ENCODE measurements around the gene RPAP2.
"Not testable (repeated sequence)": the region's sequence is repeated elsewhere in the genome, so short reads cannot be mapped to it uniquely, and the experiment has no call there.

RPAP2 gene

GRCh38 chr1:92298573-92299476 is at the start of gene RPAP2, which contains the start of gene GLMN:
TSS of gene RPAP2 (plus strand) at chr1:92299059. CDS start at chr1:92299074, 15 bp downstream.
TSS of gene GLMN (minus strand) at chr1:92298987. CDS start at chr1:92297999, 988 bp downstream.
- Mint-ChIP-seq H3K9me3 (no peaks in the 10 kb centered on the region), H3K4me3 (peak within 1 kb of the TSS; percentile 97), H3K27ac (ENCODE audit: low read depth) (peak within 1 kb of the TSS; percentile 96), H3K4me1 (peaks cover 44% of the 10 kb centered on the region), H3K27me3 (no peaks in the 10 kb centered on the region), H3K36me3 (ENCODE audit: insufficient read depth) (peaks cover 14% of the 10 kb centered on the region)
- ATAC-seq (replicated peaks; ENCODE audit: extremely low read depth, poor library complexity, severe bottlenecking) (peak; percentile 95), DNase-seq (ENCODE audit: low spot score in 2 of 2) (peak; percentile 49 to 56)

- H3K36me3 Mint-ChIP-seq (ENCODE audit: insufficient read depth), result peaks cover 42% of the 10 kb centered on the region
- not testable (repeated sequence) for DNase-seq (ENCODE audit: low spot score in 2 of 2); H3K27me3 Mint-ChIP-seq; H3K4me1 Mint-ChIP-seq; ATAC-seq (replicated peaks; ENCODE audit: extremely low read depth, poor library complexity, severe bottlenecking); H3K9me3 Mint-ChIP-seq; H3K27ac Mint-ChIP-seq (ENCODE audit: low read depth); H3K4me3 Mint-ChIP-seq
Measured at GRCh38 chr1:92254714-92255113, 44.1 kb upstream of the RPAP2 start.

- no peak for DNase-seq (ENCODE audit: low spot score in 2 of 2)
- H3K27ac Mint-ChIP-seq (ENCODE audit: low read depth), result no peak overlapping the region
- H3K4me1 Mint-ChIP-seq, result peaks cover 7% of the 10 kb centered on the region
- no peak overlapping the region for H3K4me3 Mint-ChIP-seq
- no peaks in the 10 kb centered on the region for H3K9me3 Mint-ChIP-seq
- H3K27me3 Mint-ChIP-seq, result no peaks in the 10 kb centered on the region
- no peak for ATAC-seq (replicated peaks; ENCODE audit: extremely low read depth, poor library complexity, severe bottlenecking)
- peaks cover 37% of the 10 kb centered on the region for H3K36me3 Mint-ChIP-seq (ENCODE audit: insufficient read depth)
Measured at GRCh38 chr1:92259350-92259749, 39.5 kb upstream of the RPAP2 start.

GRCh38 chr1:92262516-92262915 is 36.3 kb upstream of the RPAP2 start:
- Mint-ChIP-seq H3K27ac (ENCODE audit: low read depth) (peak overlapping the region; percentile 61), H3K36me3 (ENCODE audit: insufficient read depth) (peaks cover 21% of the 10 kb centered on the region), H3K4me1 (no peaks in the 10 kb centered on the region), H3K9me3 (no peaks in the 10 kb centered on the region), H3K4me3 (no peak overlapping the region), H3K27me3 (no peaks in the 10 kb centered on the region)
- DNase-seq (ENCODE audit: low spot score in 2 of 2), result no peak
- ATAC-seq (replicated peaks; ENCODE audit: extremely low read depth, poor library complexity, severe bottlenecking), result no peak

- Mint-ChIP-seq H3K36me3 (ENCODE audit: insufficient read depth) (peaks cover 23% of the 10 kb centered on the region), H3K4me1 (peaks cover 12% of the 10 kb centered on the region)
Measured at GRCh38 chr1:92273039-92273438, 25.8 kb upstream of the RPAP2 start.

GRCh38 chr1:92274939-92275338 is 23.9 kb upstream of the RPAP2 start:
- H3K4me3 Mint-ChIP-seq, result no peak overlapping the region
- ATAC-seq (replicated peaks; ENCODE audit: extremely low read depth, poor library complexity, severe bottlenecking) (no peak), DNase-seq (ENCODE audit: low spot score in 2 of 2) (no peak)
- peaks cover 22% of the 10 kb centered on the region for H3K36me3 Mint-ChIP-seq (ENCODE audit: insufficient read depth)
- H3K27ac Mint-ChIP-seq (ENCODE audit: low read depth), result peak overlapping the region; percentile 10
- H3K4me1 Mint-ChIP-seq, result peaks cover 18% of the 10 kb centered on the region
- no peaks in the 10 kb centered on the region for H3K27me3 Mint-ChIP-seq
- H3K9me3 Mint-ChIP-seq, result no peaks in the 10 kb centered on the region

More at GRCh38 chr1:92273039-92273438, 25.8 kb upstream of the RPAP2 start:
- Mint-ChIP-seq H3K4me3 (no peak overlapping the region), H3K27me3 (no peaks in the 10 kb centered on the region), H3K9me3 (no peaks in the 10 kb centered on the region), H3K27ac (ENCODE audit: low read depth) (no peak overlapping the region)
- ATAC-seq (replicated peaks; ENCODE audit: extremely low read depth, poor library complexity, severe bottlenecking), result no peak
- no peak for DNase-seq (ENCODE audit: low spot score in 2 of 2)

- ATAC-seq (replicated peaks; ENCODE audit: extremely low read depth, poor library complexity, severe bottlenecking) (no peak), DNase-seq (ENCODE audit: low spot score in 2 of 2) (no peak)
- Mint-ChIP-seq H3K9me3 (no peaks in the 10 kb centered on the region), H3K4me1 (peaks cover 24% of the 10 kb centered on the region), H3K27ac (ENCODE audit: low read depth) (no peak overlapping the region), H3K27me3 (no peaks in the 10 kb centered on the region), H3K36me3 (ENCODE audit: insufficient read depth) (peaks cover 22% of the 10 kb centered on the region), H3K4me3 (no peak overlapping the region)
Measured at GRCh38 chr1:92276082-92276481, 22.8 kb upstream of the RPAP2 start.

GRCh38 chr1:92277105-92277723 is 21.6 kb upstream of the RPAP2 start:
- Mint-ChIP-seq H3K4me3 (no peak overlapping the region), H3K9me3 (no peaks in the 10 kb centered on the region), H3K27ac (ENCODE audit: low read depth) (no peak overlapping the region), H3K36me3 (ENCODE audit: insufficient read depth) (peaks cover 20% of the 10 kb centered on the region), H3K27me3 (no peaks in the 10 kb centered on the region), H3K4me1 (peaks cover 33% of the 10 kb centered on the region)
- ATAC-seq (replicated peaks; ENCODE audit: extremely low read depth, poor library complexity, severe bottlenecking) (no peak), DNase-seq (ENCODE audit: low spot score in 2 of 2) (no peak)

GRCh38 chr1:92279781-92280180 is 19.1 kb upstream of the RPAP2 start:
- ATAC-seq (replicated peaks; ENCODE audit: extremely low read depth, poor library complexity, severe bottlenecking); H3K4me3 Mint-ChIP-seq; H3K27me3 Mint-ChIP-seq; DNase-seq (ENCODE audit: low spot score in 2 of 2); H3K9me3 Mint-ChIP-seq; H3K27ac Mint-ChIP-seq (ENCODE audit: low read depth): not testable (repeated sequence)
- Mint-ChIP-seq H3K36me3 (ENCODE audit: insufficient read depth) (peaks cover 26% of the 10 kb centered on the region), H3K4me1 (peaks cover 56% of the 10 kb centered on the region)

GRCh38 chr1:92281411-92281810 is 17.4 kb upstream of the RPAP2 start:
- H3K4me1 Mint-ChIP-seq, result peaks cover 46% of the 10 kb centered on the region

GRCh38 chr1:92291372-92291999 is 7.4 kb upstream of the RPAP2 start:
- DNase-seq (ENCODE audit: low spot score in 2 of 2) (no peak), ATAC-seq (replicated peaks; ENCODE audit: extremely low read depth, poor library complexity, severe bottlenecking) (no peak)
- H3K4me1 Mint-ChIP-seq, result peaks cover 18% of the 10 kb centered on the region
- H3K4me3 Mint-ChIP-seq, result no peak overlapping the region
- H3K9me3 Mint-ChIP-seq, result no peaks in the 10 kb centered on the region
- peaks cover 20% of the 10 kb centered on the region for H3K36me3 Mint-ChIP-seq (ENCODE audit: insufficient read depth)
- no peaks in the 10 kb centered on the region for H3K27me3 Mint-ChIP-seq
- H3K27ac Mint-ChIP-seq (ENCODE audit: low read depth), result no peak overlapping the region

More at GRCh38 chr1:92281411-92281810, 17.4 kb upstream of the RPAP2 start:
- not testable (repeated sequence) for H3K27ac Mint-ChIP-seq (ENCODE audit: low read depth); H3K9me3 Mint-ChIP-seq; H3K4me3 Mint-ChIP-seq; ATAC-seq (replicated peaks; ENCODE audit: extremely low read depth, poor library complexity, severe bottlenecking); DNase-seq (ENCODE audit: low spot score in 2 of 2); H3K27me3 Mint-ChIP-seq
- peaks cover 25% of the 10 kb centered on the region for H3K36me3 Mint-ChIP-seq (ENCODE audit: insufficient read depth)

- peak overlapping the region; percentile 97 for H3K4me3 Mint-ChIP-seq
- H3K27ac Mint-ChIP-seq (ENCODE audit: low read depth), result peak overlapping the region; percentile 96
Measured at GRCh38 chr1:92298213-92298572, 666 bp upstream of the RPAP2 start.

More at GRCh38 chr1:92298213-92298572, 666 bp upstream of the RPAP2 start:
- H3K27me3 Mint-ChIP-seq, result no peaks in the 10 kb centered on the region
- H3K9me3 Mint-ChIP-seq, result no peaks in the 10 kb centered on the region
- DNase-seq (ENCODE audit: low spot score in 2 of 2) (no peak), ATAC-seq (replicated peaks; ENCODE audit: extremely low read depth, poor library complexity, severe bottlenecking) (peak; percentile 26)
- H3K36me3 Mint-ChIP-seq (ENCODE audit: insufficient read depth), result peaks cover 18% of the 10 kb centered on the region
- peaks cover 48% of the 10 kb centered on the region for H3K4me1 Mint-ChIP-seq
